Colonic mucosa (tissue), 4 donors: ENCODE data around the gene CARS1. TPM values are rescaled to one million over a fixed set of nuclear protein-coding genes. Genes with fewer than 3 reads are reported as not detected.

Experiments used
- DNase-seq: peaks from one replicate; pipeline ENCODE4 v3.0.0-alpha.2; 2020
- H3K27ac ChIP-seq: fragments of 200-600 bp; one replicate; pipeline ENCODE4 v1.8.0; 2021
- H3K27me3 ChIP-seq: fragments of 200-600 bp; one replicate; pipeline ENCODE4 v1.8.0; 2021
- H3K36me3 ChIP-seq: fragments of 200-600 bp; one replicate; pipeline ENCODE4 v1.8.0; 2021
- H3K4me1 ChIP-seq: fragments of 200-600 bp; one replicate; pipeline ENCODE4 v1.8.0; 2021; ENCODE audit warnings: mild to moderate bottlenecking
- H3K4me3 ChIP-seq: fragments of 200-600 bp; one replicate; pipeline ENCODE4 v1.8.0; 2021
- H3K9ac ChIP-seq, 2 donors: one replicate each; pipeline ENCODE4 v1.7.0; 2013; ENCODE audit warnings: control low read depth in 2 of 2, low read depth in 2 of 2, low read length in 2 of 2
- H3K9me3 ChIP-seq: fragments of 200-600 bp; one replicate; pipeline ENCODE4 v1.8.0; 2021
- intact Hi-C: fragments of 100-400 bp; cut with DNase I; formaldehyde crosslinking; loops from one replicate; pipeline ENCODE4 v1.14.1; 2022
- total RNA-seq, 2 donors: library from RNA; stranded (reverse); fragmentation: NEBNext Ultra II Directional in 1 of 2; extraction: Animal tissue kit (Norgen Biotek cat#: 25700) in 1 of 2; gene quantifications; one replicate each; pipeline ENCODE4 v1.2.1, GENCODE V29; 2021
- TF ChIP-seq, protein P1 (sequence below): fragments of 200-600 bp; IDR thresholded peaks from one replicate; pipeline ENCODE4 v1.8.0; 2022; ENCODE audit warnings: antibody characterized with exemption, mild to moderate bottlenecking
- donor health status: healthy.
- donor health status: DM: no; HTN: no; CAD: no.
- donor health status: DM: no; HTN: no; CAD: no.

CARS1 gene
- total RNA-seq: 10 to 100 TPM; 48.4 to 74.3 TPM

DNA sequence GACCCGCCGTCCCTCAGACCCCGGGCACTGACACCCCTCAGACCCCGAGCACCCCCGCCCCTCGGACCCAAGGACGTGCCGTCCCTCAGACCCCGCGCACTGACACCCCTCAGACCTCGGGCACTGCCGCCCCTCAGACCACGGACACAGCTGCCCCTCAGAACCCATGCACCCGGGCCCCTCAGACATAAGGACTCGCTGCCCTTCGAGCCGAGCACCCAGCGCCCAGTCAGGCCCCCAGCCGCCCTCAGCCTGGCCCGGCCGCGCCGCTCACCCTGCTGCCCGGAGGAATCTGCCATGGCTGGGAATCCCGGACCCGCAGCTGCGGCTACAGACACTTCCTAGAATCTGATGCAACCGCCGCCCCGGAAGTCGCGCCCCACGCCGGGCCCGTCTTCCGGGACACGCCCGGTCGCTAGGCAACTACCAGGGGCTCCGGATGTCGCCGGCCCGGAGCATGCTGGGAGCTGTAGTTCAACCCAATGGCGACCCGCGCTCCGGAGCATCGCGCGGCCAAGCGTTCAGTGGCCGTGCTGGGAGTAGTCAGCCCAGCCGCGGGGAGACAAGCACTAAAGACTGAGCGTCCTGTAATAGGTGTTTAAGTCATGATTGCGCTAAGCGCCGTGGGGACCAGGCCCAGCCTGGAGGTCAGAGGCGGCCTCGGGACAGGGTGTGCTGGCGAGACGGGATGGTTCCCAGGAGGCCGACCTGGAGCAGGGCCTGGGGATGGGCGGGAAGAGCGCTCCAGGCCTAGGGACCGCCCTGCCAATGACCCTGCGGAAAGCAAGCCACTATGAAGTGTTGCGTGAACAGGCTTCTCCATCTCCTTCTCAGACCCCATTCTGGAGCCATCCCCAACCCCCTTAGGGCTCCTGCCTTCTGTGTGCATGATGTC lies at the start of gene CARS1:
Gene CARS1 (minus strand): TSS at position 355 of the 895 bp plus-strand sequence. CDS start 56 bp downstream, at position 299.
- Histone ChIP-seq H3K9me3 (no peaks in the 10 kb centered on the region), H3K4me3 (peak within 1 kb of the TSS; percentile 97), H3K27me3 (no peaks in the 10 kb centered on the region), H3K36me3 (no peaks in the 10 kb centered on the region), H3K27ac (peak within 1 kb of the TSS; percentile 66), H3K9ac (peak within 1 kb of the TSS; percentile 89 to 91), H3K4me1 (peaks cover 6% of the 10 kb centered on the region)
- intact Hi-C loops: no loop called here
- DNase-seq: peak; percentile 97
- TF ChIP-seq, protein P1, sequence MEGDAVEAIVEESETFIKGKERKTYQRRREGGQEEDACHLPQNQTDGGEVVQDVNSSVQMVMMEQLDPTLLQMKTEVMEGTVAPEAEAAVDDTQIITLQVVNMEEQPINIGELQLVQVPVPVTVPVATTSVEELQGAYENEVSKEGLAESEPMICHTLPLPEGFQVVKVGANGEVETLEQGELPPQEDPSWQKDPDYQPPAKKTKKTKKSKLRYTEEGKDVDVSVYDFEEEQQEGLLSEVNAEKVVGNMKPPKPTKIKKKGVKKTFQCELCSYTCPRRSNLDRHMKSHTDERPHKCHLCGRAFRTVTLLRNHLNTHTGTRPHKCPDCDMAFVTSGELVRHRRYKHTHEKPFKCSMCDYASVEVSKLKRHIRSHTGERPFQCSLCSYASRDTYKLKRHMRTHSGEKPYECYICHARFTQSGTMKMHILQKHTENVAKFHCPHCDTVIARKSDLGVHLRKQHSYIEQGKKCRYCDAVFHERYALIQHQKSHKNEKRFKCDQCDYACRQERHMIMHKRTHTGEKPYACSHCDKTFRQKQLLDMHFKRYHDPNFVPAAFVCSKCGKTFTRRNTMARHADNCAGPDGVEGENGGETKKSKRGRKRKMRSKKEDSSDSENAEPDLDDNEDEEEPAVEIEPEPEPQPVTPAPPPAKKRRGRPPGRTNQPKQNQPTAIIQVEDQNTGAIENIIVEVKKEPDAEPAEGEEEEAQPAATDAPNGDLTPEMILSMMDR: no peak

DNA sequence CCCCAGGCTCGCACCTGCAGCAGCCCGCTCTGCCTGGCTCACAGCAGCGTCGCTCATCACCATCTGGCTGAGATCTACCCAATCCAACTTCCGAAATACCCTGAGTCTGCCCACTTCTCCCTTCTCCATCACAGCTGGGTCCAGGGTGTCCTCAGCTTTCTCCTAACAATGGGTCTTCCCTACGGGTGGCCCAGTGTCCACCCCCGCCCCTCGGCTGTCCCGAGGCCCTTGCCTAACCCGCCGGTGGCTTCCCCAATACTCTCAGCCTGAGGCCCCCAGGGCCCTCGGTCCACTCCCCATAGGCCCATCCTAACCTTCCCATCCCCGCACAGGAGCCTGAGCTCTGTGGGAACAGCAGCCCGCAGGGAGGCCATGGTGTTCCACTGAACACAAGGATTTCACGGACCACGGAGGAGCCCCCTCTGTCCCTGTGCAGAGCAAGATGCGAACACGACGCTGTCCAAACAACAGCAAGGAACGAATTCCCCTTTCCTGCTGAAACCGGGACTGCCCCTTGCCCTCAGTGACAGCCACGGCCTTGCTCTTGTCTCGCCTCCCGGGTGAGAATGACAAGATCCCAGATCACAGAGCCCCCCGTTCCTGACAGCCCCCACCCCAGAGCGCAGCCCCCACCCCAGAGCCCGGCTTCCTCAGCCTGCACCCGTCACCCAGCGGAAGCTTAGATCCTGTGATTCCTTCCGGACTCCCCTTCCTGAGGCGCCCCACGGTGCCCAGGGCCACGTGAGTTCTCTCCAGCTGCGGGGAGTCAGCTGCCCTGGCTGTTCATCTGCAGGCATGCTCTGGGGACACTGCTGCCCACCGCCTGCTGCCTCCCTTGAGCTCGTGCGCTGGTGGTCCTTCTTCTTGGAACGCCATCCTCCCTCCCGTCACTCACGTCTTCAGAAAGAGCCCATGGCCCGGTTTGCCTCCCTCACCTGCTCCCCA lies 48.8 kb upstream of the CARS1 start:
- Histone ChIP-seq H3K36me3 (no peaks in the 10 kb centered on the region), H3K4me1 (no peaks in the 10 kb centered on the region), H3K9ac (no peak overlapping the region), H3K27me3 (no peaks in the 10 kb centered on the region), H3K4me3 (no peak overlapping the region), H3K9me3 (no peaks in the 10 kb centered on the region), H3K27ac (no peak overlapping the region)
- peak; percentile 16 for DNase-seq
- intact Hi-C loops: no loop called here
- TF ChIP-seq, protein P1: no peak

DNA sequence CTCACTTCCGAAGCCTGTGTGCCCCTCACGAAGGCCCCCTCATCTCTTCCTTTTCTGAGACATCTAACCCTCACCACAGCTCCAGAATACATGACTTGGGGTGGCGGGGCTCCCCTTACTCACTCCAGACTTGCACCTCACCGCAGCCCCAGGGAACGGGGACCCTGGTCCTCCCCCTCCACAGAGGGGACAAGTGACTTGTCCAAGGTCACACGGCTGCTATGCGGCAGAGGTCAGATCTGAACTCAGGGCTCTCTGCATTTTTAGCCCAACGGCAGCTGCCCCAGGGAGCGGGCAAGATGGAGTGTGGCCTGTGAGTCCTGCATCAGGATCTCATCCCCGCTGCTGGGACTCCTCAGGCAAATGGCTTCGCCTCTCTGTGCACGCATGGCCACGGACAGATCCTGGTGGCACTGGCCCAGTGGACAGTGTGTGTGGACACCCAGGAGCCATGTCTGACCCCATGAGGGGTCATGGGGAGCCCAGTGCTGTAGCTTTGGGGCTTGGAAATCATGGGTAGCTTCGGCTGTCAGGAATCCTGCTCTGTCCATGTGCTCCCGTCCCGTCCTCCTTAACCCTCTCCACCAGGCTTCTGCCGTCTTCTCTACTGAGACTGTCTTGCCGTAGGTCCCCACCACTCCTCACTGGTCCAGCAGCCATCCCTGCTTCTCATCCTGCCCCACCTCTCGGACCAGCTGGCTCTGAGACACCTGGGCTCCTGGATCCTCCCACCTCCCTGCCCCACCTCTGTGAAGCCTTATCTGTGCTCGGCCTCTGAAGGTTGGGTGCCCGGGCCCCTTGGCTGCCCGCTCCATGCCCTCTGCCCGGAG lies 48.0 kb upstream of the CARS1 start:
- intact Hi-C loops: no loop called here
- Histone ChIP-seq H3K4me3 (no peak overlapping the region), H3K9me3 (no peaks in the 10 kb centered on the region), H3K4me1 (no peaks in the 10 kb centered on the region), H3K27me3 (no peaks in the 10 kb centered on the region), H3K36me3 (no peaks in the 10 kb centered on the region), H3K27ac (no peak overlapping the region), H3K9ac (no peak overlapping the region)
- peak; percentile 9 for DNase-seq
- TF ChIP-seq, protein P1: no peak

DNA sequence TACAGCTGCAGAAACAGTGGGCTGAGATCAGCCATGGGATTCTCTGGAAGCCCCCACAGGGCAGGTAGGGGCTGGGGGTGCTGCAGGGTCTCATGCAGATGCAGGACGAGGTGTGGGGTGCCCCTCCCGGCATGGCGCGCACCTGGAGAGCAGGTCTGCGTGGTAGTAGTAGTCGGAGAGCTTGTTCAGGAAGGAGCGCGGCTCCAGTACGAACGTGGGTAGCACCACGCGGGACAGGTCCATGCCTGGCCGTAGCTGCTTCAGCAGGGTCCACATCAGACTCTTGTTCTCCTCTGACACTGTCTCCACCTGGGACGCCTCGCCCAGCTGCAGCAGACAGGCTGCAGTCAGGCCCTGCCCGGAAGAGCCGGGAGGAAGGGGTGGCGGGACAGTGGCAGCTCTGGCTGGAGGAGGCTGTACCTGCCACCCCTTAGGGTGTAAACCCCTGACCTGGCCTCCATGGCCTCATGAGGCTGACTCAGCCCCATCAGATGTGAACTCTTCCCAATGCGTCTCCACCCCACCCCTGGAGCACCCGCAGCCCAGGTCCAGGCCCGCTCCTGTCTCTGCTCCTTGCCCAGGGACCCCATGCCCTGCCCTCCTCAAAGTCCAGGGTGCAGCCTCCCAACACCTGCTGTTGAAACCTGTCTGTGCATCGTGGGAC lies 47.0 kb upstream of the CARS1 start:
- TF ChIP-seq, protein P1: no peak
- Histone ChIP-seq H3K9ac (no peak overlapping the region), H3K36me3 (no peaks in the 10 kb centered on the region), H3K9me3 (no peaks in the 10 kb centered on the region), H3K4me3 (no peak overlapping the region), H3K4me1 (no peaks in the 10 kb centered on the region), H3K27ac (no peak overlapping the region), H3K27me3 (no peaks in the 10 kb centered on the region)
- intact Hi-C loops: no loop called here
- peak; percentile 12 for DNase-seq
